HepG2 (cell line): Measurements from ENCODE around the gene UBFD1. TPM values are rescaled to one million over a fixed set of nuclear protein-coding genes. Genes with fewer than 3 reads are reported as not detected.

Experiments
- CCDC6 ChIP-seq: sonication (generic); formaldehyde crosslinking; IDR thresholded peaks from 2 replicates; pipeline ENCODE4 v1.8.1; 2022; ENCODE audit warnings: mild to moderate bottlenecking, missing genetic modification reagents, moderate library complexity
- FLYWCH1 ChIP-seq: sonication (generic); formaldehyde crosslinking; IDR thresholded peaks from 2 replicates; pipeline ENCODE4 v1.8.1; 2023; ENCODE audit warnings: mild to moderate bottlenecking, missing genetic modification reagents
- HIVEP1 ChIP-seq: sonication (generic); formaldehyde crosslinking; IDR thresholded peaks from 2 replicates; pipeline ENCODE4 v1.4.0; 2020; ENCODE audit warnings: mild to moderate bottlenecking, missing genetic modification reagents
- HOXA9 ChIP-seq: sonication (generic); formaldehyde crosslinking; IDR thresholded peaks from 2 replicates; pipeline ENCODE4 v1.8.1; 2022; ENCODE audit warnings: missing genetic modification reagents, mild to moderate bottlenecking, moderate library complexity, borderline replicate concordance
- HOXD1 ChIP-seq: sonication (generic); formaldehyde crosslinking; IDR thresholded peaks from 2 replicates; pipeline ENCODE4 v1.5.0; 2020; ENCODE audit warnings: missing genetic modification reagents
- KLF16 ChIP-seq, 2 experiments: sonication (generic) in 1 of 2; formaldehyde crosslinking in 1 of 2; IDR thresholded peaks; 2 replicates each; pipeline versions ENCODE4 v1.6.1 to v1.8.0; 2016 to 2023; ENCODE audit warnings: missing genetic modification reagents in 2 of 2, missing compliant biosample characterization in 1 of 2
- MIXL1 ChIP-seq: IDR thresholded peaks from 2 replicates; pipeline ENCODE4 v1.6.1; 2016
- NCOA2 ChIP-seq: sonication (generic); formaldehyde crosslinking; IDR thresholded peaks from 2 replicates; pipeline ENCODE4 v1.8.0; 2022; ENCODE audit warnings: inconsistent platforms
- PAF1 ChIP-seq: IDR thresholded peaks from 2 replicates; pipeline ENCODE4 v1.6.1; 2016; ENCODE audit warnings: missing genetic modification reagents, missing compliant biosample characterization
- RARA ChIP-seq: IDR thresholded peaks from 2 replicates; pipeline ENCODE4 v1.6.1; 2016; ENCODE audit warnings: missing genetic modification reagents, missing compliant biosample characterization
- RXRB ChIP-seq: IDR thresholded peaks from 2 replicates; pipeline ENCODE4 v1.6.1; 2016; ENCODE audit warnings: borderline replicate concordance, missing genetic modification reagents, missing compliant biosample characterization
- SIN3A ChIP-seq: IDR thresholded peaks from 2 replicates; pipeline ENCODE4 v1.6.1; 2011; ENCODE audit warnings: low read depth, mild to moderate bottlenecking, control low read depth, low read length, borderline replicate concordance
- SIN3B ChIP-seq: fragments of 150-350 bp; IDR thresholded peaks from 2 replicates; pipeline ENCODE4 v1.6.1; 2014; ENCODE audit warnings: low read length
- ZFP90 ChIP-seq: sonication (generic); formaldehyde crosslinking; IDR thresholded peaks from 2 replicates; pipeline ENCODE4 v1.8.0; 2022; ENCODE audit warnings: missing genetic modification reagents, mild to moderate bottlenecking, inconsistent platforms, borderline replicate concordance
- ZNF10 ChIP-seq: sonication (generic); formaldehyde crosslinking; IDR thresholded peaks from 2 replicates; pipeline ENCODE4 v1.4.0; 2020; ENCODE audit warnings: mild to moderate bottlenecking, low read depth, missing genetic modification reagents, borderline replicate concordance
- ZNF138 ChIP-seq: sonication (generic); formaldehyde crosslinking; IDR thresholded peaks from 2 replicates; pipeline ENCODE4 v1.5.0; 2020; ENCODE audit warnings: mild to moderate bottlenecking, low read depth, missing genetic modification reagents
- ZNF3 ChIP-seq: IDR thresholded peaks from 2 replicates; pipeline ENCODE4 v1.7.0; 2017; ENCODE audit warnings: inconsistent platforms
- ZNF460 ChIP-seq: sonication (generic); formaldehyde crosslinking; IDR thresholded peaks from 2 replicates; pipeline ENCODE4 v1.5.1; 2020; ENCODE audit warnings: missing genetic modification reagents, mild to moderate bottlenecking, borderline replicate concordance
- ZNF747 ChIP-seq: sonication (generic); formaldehyde crosslinking; IDR thresholded peaks from 2 replicates; pipeline ENCODE4 v1.8.1; 2023; ENCODE audit warnings: missing genetic modification reagents, mild to moderate bottlenecking, borderline replicate concordance
- ZNF772 ChIP-seq: sonication (generic); formaldehyde crosslinking; IDR thresholded peaks from 2 replicates; pipeline ENCODE4 v1.5.0; 2020; ENCODE audit warnings: mild to moderate bottlenecking, missing genetic modification reagents
- polyA plus RNA-seq, 8 experiments: library from polyadenylated mRNA; depleted of rRNA in 3 of 8; stranded (reverse) in 7 of 8; unstranded in 1 of 8; fragments of >200 nt; fragmentation: Illumina TruSeq in 4 of 8; extraction: Trizol in 4 of 8; gene quantifications; 2 replicates each; pipeline versions ENCODE4 v1.2.1 to v1.2.3, GENCODE V29; 2011 to 2016; ENCODE audit warnings: low read depth in 4 of 8, missing spikeins in 1 of 8, mixed read lengths in 1 of 8; ENCODE audit not compliant: insufficient read depth in 1 of 8
- total RNA-seq, 5 experiments: library from RNA; depleted of rRNA; stranded (reverse); fragments of >200 nt; fragmentation: Illumina TruSeq; extraction: Trizol; gene quantifications; 2 replicates each; pipeline ENCODE4 v1.2.3, GENCODE V29; 2016; ENCODE audit warnings: low read depth in 1 of 5
- TF ChIP-seq, protein P1 (sequence below): sonication (generic); formaldehyde crosslinking; IDR thresholded peaks from 2 replicates; pipeline ENCODE4 v1.5.1; 2020; ENCODE audit warnings: mild to moderate bottlenecking, missing genetic modification reagents
- TF ChIP-seq, protein P2 (sequence below): sonication (generic); formaldehyde crosslinking; IDR thresholded peaks from 2 replicates; pipeline ENCODE4 v1.8.1; 2023; ENCODE audit warnings: mild to moderate bottlenecking, inconsistent platforms, moderate library complexity, missing genetic modification reagents, borderline replicate concordance
- TF ChIP-seq, protein P3 (sequence below): IDR thresholded peaks from 2 replicates; pipeline ENCODE4 v1.6.1; 2016; ENCODE audit warnings: low read depth, control low read depth
- TF ChIP-seq, protein P4 (sequence below): sonication (generic); formaldehyde crosslinking; conservative IDR thresholded peaks from 2 replicates; pipeline ENCODE4 v1.8.0; 2022; ENCODE audit warnings: missing genetic modification reagents

UBFD1 gene
- total and polyA plus RNA-seq, 2 of the 13 experiments (the other 11 are each of a cell fraction or from before 2014, with no cell fraction given) = 100 to 111 TPM

DNA sequence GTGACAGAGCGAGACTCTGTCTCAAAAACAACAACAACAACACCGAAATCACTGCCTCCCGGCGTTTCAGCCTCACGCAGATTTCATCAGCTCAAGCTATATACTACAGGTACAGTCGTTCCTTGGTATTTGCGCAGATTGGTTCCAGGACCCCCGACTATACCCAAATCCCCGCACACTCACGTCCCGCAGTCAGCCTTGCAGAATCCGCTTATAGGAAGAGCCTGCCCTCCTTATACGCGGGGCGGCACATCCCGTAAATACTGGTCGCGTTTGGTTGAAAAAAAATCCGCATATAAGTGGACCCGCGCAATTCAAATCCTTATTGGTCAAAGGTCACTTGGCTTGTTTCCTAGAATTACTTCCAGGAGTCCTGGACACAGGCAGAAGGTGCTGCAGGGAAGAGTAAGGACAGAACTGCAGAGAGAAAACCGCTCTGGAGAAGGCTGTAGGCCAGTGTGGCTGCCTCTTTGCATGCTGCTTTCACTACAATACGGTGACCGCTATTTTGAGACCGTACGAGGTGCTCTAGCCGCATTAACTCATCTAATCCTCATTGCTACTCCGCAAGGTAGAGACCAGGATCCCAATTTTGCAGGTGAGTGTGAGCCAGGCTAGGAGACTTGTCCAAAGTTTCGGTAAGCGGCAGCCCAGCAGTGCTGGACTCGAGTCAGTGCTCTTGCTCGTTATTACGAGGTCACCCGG is 37.9 kb downstream of the UBFD1 start (continued):
- TF ChIP-seq ZNF460 (no peak), ZNF747 (no peak), PAF1 (CRISPR knock-in tag) (no peak), MIXL1 (CRISPR knock-in tag) (no peak), HIVEP1 (CRISPR knock-in tag) (0 out of 2 replicates have a peak, but pooled peaks have one; percentile 7), CCDC6 (no peak; the same call in 1 of the 2 replicates), ZNF138 (CRISPR knock-in tag) (no peak), HOXA9 (no peak), KLF16 (CRISPR knock-in tag; IDR thresholded peaks at IDR 0.05) (no peak), ZNF3 (CRISPR knock-in tag) (no peak), RARA (CRISPR knock-in tag) (no peak; the same call in none of the 2 replicates), HOXD1 (CRISPR knock-in tag) (0 out of 2 replicates have a peak, but pooled peaks have one; percentile 19), SIN3A (0 out of 2 replicates have a peak, but pooled peaks have one; percentile 36), RXRB (CRISPR knock-in tag) (no peak), ZFP90 (CRISPR knock-in tag) (no peak; the same call in 1 of the 2 replicates), NCOA2 (no peak; the same call in 1 of the 2 replicates), ZNF10 (no peak), SIN3B (peak; percentile 67; the same call in 1 of the 2 replicates), FLYWCH1 (CRISPR knock-in tag) (no peak), ZNF772 (no peak)
- TF ChIP-seq, protein P1, sequence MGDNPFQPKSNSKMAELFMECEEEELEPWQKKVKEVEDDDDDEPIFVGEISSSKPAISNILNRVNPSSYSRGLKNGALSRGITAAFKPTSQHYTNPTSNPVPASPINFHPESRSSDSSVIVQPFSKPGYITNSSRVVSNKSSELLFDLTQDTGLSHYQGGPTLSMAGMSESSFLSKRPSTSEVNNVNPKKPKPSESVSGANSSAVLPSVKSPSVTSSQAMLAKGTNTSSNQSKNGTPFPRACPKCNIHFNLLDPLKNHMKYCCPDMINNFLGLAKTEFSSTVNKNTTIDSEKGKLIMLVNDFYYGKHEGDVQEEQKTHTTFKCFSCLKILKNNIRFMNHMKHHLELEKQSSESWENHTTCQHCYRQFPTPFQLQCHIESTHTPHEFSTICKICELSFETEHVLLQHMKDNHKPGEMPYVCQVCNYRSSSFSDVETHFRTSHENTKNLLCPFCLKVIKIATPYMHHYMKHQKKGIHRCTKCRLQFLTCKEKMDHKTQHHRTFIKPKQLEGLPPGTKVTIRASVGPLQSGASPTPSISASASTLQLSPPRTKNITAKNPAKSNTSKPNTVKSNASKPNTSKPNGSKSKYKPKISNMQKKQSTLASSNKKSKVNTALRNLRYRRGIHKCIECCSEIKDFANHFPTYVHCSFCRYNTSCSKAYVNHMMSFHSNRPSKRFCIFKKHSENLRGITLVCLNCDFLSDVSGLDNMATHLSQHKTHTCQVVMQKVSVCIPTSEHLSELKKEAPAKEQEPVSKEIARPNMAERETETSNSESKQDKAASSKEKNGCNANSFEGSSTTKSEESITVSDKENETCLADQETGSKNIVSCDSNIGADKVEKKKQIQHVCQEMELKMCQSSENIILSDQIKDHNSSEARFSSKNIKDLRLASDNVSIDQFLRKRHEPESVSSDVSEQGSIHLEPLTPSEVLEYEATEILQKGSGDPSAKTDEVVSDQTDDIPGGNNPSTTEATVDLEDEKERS (CRISPR knock-in tag) = no peak
- TF ChIP-seq, protein P2, sequence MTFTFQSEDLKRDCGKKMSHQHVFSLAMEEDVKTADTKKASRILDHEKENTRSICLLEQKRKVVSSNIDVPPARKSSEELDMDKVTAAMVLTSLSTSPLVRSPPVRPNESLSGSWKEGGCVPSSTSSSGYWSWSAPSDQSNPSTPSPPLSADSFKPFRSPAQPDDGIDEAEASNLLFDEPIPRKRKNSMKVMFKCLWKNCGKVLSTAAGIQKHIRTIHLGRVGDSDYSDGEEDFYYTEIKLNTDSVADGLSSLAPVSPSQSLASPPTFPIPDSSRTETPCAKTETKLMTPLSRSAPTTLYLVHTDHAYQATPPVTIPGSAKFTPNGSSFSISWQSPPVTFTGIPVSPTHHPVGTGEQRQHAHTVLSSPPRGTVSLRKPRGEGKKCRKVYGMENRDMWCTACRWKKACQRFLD = no peak
- TF ChIP-seq, protein P3, sequence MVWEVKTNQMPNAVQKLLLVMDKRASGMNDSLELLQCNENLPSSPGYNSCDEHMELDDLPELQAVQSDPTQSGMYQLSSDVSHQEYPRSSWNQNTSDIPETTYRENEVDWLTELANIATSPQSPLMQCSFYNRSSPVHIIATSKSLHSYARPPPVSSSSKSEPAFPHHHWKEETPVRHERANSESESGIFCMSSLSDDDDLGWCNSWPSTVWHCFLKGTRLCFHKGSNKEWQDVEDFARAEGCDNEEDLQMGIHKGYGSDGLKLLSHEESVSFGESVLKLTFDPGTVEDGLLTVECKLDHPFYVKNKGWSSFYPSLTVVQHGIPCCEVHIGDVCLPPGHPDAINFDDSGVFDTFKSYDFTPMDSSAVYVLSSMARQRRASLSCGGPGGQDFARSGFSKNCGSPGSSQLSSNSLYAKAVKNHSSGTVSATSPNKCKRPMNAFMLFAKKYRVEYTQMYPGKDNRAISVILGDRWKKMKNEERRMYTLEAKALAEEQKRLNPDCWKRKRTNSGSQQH = no peak
- TF ChIP-seq, protein P4, sequence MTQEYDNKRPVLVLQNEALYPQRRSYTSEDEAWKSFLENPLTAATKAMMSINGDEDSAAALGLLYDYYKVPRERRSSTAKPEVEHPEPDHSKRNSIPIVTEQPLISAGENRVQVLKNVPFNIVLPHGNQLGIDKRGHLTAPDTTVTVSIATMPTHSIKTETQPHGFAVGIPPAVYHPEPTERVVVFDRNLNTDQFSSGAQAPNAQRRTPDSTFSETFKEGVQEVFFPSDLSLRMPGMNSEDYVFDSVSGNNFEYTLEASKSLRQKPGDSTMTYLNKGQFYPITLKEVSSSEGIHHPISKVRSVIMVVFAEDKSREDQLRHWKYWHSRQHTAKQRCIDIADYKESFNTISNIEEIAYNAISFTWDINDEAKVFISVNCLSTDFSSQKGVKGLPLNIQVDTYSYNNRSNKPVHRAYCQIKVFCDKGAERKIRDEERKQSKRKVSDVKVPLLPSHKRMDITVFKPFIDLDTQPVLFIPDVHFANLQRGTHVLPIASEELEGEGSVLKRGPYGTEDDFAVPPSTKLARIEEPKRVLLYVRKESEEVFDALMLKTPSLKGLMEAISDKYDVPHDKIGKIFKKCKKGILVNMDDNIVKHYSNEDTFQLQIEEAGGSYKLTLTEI (CRISPR knock-in tag) = no peak
